ENCODE data around the gene OVAAL. TPM values are rescaled to one million over a fixed set of nuclear protein-coding genes. Genes with fewer than 3 reads are reported as not detected.

The OVAAL gene
- total RNA-seq, 2 donors from 2014 or later = not detected

- TF ChIP-seq, protein P1, sequence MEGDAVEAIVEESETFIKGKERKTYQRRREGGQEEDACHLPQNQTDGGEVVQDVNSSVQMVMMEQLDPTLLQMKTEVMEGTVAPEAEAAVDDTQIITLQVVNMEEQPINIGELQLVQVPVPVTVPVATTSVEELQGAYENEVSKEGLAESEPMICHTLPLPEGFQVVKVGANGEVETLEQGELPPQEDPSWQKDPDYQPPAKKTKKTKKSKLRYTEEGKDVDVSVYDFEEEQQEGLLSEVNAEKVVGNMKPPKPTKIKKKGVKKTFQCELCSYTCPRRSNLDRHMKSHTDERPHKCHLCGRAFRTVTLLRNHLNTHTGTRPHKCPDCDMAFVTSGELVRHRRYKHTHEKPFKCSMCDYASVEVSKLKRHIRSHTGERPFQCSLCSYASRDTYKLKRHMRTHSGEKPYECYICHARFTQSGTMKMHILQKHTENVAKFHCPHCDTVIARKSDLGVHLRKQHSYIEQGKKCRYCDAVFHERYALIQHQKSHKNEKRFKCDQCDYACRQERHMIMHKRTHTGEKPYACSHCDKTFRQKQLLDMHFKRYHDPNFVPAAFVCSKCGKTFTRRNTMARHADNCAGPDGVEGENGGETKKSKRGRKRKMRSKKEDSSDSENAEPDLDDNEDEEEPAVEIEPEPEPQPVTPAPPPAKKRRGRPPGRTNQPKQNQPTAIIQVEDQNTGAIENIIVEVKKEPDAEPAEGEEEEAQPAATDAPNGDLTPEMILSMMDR (conservative IDR thresholded peaks at IDR 0.05) = no peak
- no peak overlapping the region for H3K4me3 Mint-ChIP-seq
- DNase-seq = no peak
- Histone ChIP-seq H3K4me1 (ENCODE audit: control insufficient read depth, insufficient read depth, low read length) (no peaks in the 10 kb centered on the region), H3K27ac (ENCODE audit: low read depth, low read length) (no peak overlapping the region), H3K9me3 (ENCODE audit: control insufficient read depth, low read length) (no peaks in the 10 kb centered on the region), H3K36me3 (ENCODE audit: control insufficient read depth, insufficient read depth, low read length) (no peaks in the 10 kb centered on the region), H3K9ac (ENCODE audit: extremely low read depth, low read length, poor library complexity, severe bottlenecking) (no peak overlapping the region), H3K4me3 (ENCODE audit: low read length) (no peak overlapping the region), H3K27me3 (ENCODE audit: control insufficient read depth, insufficient read depth, low read length, poor library complexity, severe bottlenecking) (peaks cover 24% of the 10 kb centered on the region)
- no peaks in the 10 kb centered on the region for H3K9me3 Mint-ChIP-seq
- H3K27ac Mint-ChIP-seq = no peak overlapping the region
- H3K36me3 Mint-ChIP-seq (ENCODE audit: low read depth) = no peaks in the 10 kb centered on the region
- H3K4me1 Mint-ChIP-seq = peaks cover 3% of the 10 kb centered on the region
- 97% methylated on average over 3 of the region's 3 CpGs for WGBS, 2 experiments (ENCODE audit: insufficient coverage in 1 of 2, insufficient read length in 1 of 2)
- H3K27me3 Mint-ChIP-seq (ENCODE audit: insufficient read depth) = peaks cover 22% of the 10 kb centered on the region
These were observed 18.6 kb downstream of the OVAAL start for GRCh38 chr1:180577361-180577760.

- Histone ChIP-seq H3K36me3 (ENCODE audit: control insufficient read depth, insufficient read depth, low read length) (no peaks in the 10 kb centered on the region), H3K4me1 (ENCODE audit: control insufficient read depth, insufficient read depth, low read length) (no peaks in the 10 kb centered on the region), H3K9me3 (ENCODE audit: control insufficient read depth, low read length) (no peaks in the 10 kb centered on the region), H3K9ac (ENCODE audit: extremely low read depth, low read length, poor library complexity, severe bottlenecking) (no peak overlapping the region), H3K27me3 (ENCODE audit: control insufficient read depth, insufficient read depth, low read length, poor library complexity, severe bottlenecking) (peaks cover 12% of the 10 kb centered on the region), H3K27ac (ENCODE audit: low read depth, low read length) (peak overlapping the region; percentile 56), H3K4me3 (ENCODE audit: low read length) (no peak overlapping the region)
- 71 to 88% methylated on average over 1 to 6 of the region's 6 CpGs for WGBS, 2 experiments (ENCODE audit: insufficient coverage in 1 of 2, insufficient read length in 1 of 2)
- TF ChIP-seq, protein P1 (conservative IDR thresholded peaks at IDR 0.05) = no peak
- H3K36me3 Mint-ChIP-seq (ENCODE audit: low read depth) = no peaks in the 10 kb centered on the region
- no peak for DNase-seq
- H3K4me3 Mint-ChIP-seq = no peak overlapping the region
- H3K4me1 Mint-ChIP-seq = peaks cover 3% of the 10 kb centered on the region
- no peak overlapping the region for H3K27ac Mint-ChIP-seq
- H3K27me3 Mint-ChIP-seq (ENCODE audit: insufficient read depth) = peaks cover 4% of the 10 kb centered on the region
- H3K9me3 Mint-ChIP-seq = no peaks in the 10 kb centered on the region
These were observed 21.3 kb downstream of the OVAAL start for GRCh38 chr1:180579961-180580611.

DNA sequence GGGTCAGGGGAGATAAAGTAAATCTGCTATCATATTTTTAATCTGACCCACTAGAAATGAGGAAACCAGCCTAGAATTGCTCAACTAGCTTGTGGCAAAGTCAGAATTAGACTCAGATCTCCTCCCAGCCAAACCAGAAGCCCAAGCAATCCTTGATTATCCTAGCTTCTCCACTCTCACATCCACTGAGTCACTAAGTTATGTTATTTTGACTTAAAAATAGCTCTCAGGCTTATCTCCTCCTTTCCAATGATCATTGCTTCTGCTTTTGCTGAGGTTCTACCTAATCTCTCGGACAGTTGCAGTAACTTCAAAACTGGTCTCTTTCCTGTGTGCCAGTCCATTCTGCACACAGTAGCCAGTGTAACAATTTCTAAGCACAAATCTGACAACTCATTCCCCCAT, 22.9 kb downstream of the OVAAL start:
- H3K9me3 ChIP-seq (ENCODE audit: control insufficient read depth, low read length) = no peaks in the 10 kb centered on the region
- peaks cover 6% of the 10 kb centered on the region for H3K27me3 ChIP-seq (ENCODE audit: control insufficient read depth, insufficient read depth, low read length, poor library complexity, severe bottlenecking)
- Mint-ChIP-seq H3K4me3 (no peak overlapping the region), H3K9me3 (no peaks in the 10 kb centered on the region), H3K27ac (no peak overlapping the region), H3K27me3 (ENCODE audit: insufficient read depth) (peaks cover 2% of the 10 kb centered on the region), H3K4me1 (peaks cover 5% of the 10 kb centered on the region), H3K36me3 (ENCODE audit: low read depth) (no peaks in the 10 kb centered on the region)
- 93 to 100% methylated on average over 1 of the region's 1 CpG for WGBS, 2 experiments (ENCODE audit: insufficient coverage in 1 of 2, insufficient read length in 1 of 2)
- TF ChIP-seq, protein P1 (conservative IDR thresholded peaks at IDR 0.05) = no peak
- no peaks in the 10 kb centered on the region for H3K36me3 ChIP-seq (ENCODE audit: control insufficient read depth, insufficient read depth, low read length)
- no peak for DNase-seq
- no peak overlapping the region for H3K9ac ChIP-seq (ENCODE audit: extremely low read depth, low read length, poor library complexity, severe bottlenecking)
- H3K4me3 ChIP-seq (ENCODE audit: low read length) = no peak overlapping the region
- H3K27ac ChIP-seq (ENCODE audit: low read depth, low read length) = no peak overlapping the region
- no peaks in the 10 kb centered on the region for H3K4me1 ChIP-seq (ENCODE audit: control insufficient read depth, insufficient read depth, low read length)
